HG03469 (cell line): ENCODE measurements around the gene OR1E2.
"Not testable (repeated sequence)": the region's sequence is repeated elsewhere in the genome, so short reads cannot be mapped to it uniquely, and the experiment has no call there.

Experiments
- ATAC-seq: cut with Tn5 transposase; IDR thresholded peaks from one replicate; pipeline ENCODE4 v1.9.1; 2021; ENCODE audit warnings: mild to moderate bottlenecking, moderate library complexity, moderate number of reproducible peaks; ENCODE audit not compliant: unreplicated experiment

The OR1E2 gene, protein sequence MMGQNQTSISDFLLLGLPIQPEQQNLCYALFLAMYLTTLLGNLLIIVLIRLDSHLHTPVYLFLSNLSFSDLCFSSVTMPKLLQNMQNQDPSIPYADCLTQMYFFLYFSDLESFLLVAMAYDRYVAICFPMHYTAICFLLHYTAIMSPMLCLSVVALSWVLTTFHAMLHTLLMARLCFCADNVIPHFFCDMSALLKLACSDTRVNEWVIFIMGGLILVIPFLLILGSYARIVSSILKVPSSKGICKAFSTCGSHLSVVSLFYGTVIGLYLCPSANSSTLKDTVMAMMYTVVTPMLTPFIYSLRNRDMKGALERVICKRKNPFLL

DNA sequence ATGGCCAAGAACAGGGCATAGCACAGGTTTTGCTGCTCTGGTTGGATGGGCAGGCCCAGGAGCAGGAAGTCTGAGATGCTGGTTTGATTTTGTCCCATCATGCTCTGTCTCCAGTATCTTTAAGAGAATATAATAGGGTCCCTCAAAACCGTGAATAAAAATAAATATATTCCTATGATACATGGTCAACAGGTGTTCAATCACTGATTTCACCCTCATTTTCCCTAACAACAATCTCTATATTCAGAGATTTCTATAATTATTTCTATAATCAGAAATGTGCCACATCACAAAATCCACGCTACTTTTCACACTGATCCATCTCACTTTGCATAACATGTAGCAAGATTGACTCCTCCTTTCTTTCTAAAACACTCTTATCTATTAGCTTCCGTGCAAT, at the start of gene OR1E2:
Gene OR1E2, minus strand, starts transcription at position 101 of the 400 bp plus-strand sequence. Its CDS starts 0 bp downstream, at position 101.
- no peak for ATAC-seq

DNA sequence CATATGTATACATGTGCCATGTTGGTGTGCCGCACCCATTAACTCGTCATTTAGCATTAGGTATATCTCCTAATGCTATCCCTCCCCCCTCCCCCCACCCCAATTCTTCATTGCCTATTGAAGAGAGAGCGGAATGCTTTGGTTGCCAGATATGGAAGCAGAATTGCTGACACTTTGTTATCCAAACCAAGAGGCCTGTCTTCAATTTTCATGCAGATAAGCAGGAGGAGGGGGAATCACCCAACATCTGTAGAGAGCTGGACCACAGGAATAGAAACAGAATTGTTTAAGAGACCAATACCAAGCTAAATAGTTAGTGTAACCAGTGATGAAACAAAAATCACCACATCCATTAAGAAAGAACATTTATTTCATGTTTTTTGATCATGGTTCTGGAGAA, 49.2 kb upstream of the OR1E2 start:
- ATAC-seq, result no peak

DNA sequence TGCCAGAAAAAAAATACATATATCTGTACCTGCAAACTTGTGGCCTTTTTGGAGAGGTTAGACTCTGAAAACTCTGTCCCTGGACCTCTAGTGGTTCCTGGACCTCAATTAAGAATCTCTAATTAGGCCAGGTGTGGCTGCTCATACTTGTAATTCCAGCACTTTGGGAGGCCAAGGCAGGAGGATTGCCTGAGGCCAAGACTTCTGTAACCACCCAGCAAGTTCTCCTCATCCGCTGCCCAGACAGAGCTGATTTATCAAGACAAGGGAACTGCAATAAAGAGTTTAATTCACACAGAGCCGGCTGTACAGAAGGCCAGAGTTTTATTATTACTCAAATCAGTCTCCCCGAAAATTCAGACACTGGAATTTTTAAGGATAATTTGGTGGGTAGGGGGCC, 46.3 kb upstream of the OR1E2 start:
- ATAC-seq, result no peak

DNA sequence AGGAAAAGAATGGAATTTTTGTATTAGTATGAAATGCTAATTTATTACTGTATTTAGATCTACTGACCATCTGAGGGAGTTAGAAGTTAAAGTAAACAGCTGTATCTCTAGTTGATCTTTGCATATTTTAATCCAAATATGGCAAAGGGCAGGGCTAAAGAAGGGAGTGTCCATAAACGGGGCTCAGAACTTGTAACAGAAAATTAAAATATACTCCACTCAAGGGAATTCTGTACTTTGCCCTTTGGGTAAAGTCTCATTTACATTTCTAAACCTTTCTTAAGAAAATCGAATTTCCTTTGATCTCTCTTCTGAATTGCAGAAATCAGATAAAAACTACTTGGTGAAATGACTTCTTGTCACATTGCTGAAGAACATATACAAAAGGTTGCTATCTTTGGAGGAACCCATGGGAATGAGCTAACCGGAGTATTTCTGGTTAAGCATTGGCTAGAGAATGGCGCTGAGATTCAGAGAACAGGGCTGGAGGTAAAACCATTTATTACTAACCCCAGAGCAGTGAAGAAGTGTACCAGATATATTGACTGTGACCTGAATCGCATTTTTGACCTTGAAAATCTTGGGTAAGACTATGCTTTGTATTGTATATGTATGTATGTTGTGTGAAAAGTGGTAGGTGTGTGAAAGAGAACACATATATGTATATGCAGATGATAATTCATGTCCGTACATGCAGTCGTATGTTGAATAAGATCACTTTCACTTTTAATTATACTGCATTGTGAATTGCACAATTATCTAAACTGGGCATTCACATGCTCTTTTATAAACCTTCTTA, 42.4 kb upstream of the OR1E2 start, which contains the start of gene ASPA:
Gene ASPA, plus strand, starts transcription at position 186 of the 799 bp plus-strand sequence. Its CDS starts 163 bp downstream, at position 349.
- ATAC-seq, result no peak

DNA sequence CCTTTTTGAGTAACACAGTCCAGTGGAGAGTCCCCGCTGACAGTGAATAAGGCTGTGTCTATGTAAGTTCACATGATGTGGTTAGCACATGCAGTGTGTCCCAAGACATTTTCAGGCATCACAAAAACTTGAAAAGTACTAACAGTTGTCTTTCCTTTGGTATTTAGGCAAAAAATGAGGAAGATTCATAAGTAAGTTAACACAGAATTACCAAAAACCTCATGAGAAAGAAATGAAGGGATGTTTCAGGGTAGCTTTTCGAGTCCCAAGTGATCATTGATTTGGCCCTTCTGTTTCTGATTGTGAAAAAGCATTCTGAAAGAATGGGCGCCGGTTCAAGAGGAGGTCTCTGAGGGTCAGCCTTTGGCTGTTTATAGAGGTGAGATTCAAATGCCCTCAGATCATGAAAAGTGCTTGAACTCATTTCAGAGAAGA, 41.6 kb upstream of the OR1E2 start:
- no peak for ATAC-seq

DNA sequence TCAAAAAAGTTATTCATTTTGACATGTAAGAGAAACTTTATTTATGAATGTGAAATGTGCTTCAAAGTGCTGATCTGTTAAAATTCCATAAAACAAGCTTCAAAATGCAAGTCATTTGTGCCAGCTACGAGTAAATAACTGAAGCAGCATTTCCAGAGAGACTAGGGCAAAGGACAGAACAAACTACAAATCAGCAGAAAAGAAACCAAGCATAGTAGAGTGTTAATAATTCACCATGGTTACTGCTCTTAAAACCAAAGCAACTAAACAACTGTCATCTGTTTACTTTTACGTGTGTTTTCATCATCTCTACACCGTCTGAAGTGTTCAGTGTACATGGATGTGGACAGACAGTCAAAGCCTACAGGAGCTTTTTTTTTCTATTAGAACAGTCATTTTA, 40.6 kb upstream of the OR1E2 start:
- ATAC-seq, result no peak

DNA sequence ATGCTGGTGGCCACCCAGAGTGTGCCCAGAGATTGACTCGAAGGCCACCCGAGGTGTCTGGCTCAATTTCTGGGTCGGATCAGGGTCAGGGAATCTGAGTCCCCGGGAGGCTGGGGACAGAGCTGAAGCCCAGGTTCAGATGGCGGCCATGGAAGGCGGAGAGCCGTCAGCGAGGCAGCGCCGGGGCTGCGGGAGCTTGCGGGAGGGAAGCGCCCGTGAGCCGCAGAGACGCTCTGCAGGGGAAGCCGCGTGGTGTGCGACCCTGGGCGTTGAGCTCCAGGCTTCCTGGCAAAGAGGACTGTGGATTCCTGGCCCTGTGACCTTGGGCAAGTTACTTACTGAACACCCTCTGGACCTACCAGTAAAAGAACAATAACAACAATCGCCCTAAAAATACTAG, 38.5 kb upstream of the OR1E2 start:
- ATAC-seq, result no peak

DNA sequence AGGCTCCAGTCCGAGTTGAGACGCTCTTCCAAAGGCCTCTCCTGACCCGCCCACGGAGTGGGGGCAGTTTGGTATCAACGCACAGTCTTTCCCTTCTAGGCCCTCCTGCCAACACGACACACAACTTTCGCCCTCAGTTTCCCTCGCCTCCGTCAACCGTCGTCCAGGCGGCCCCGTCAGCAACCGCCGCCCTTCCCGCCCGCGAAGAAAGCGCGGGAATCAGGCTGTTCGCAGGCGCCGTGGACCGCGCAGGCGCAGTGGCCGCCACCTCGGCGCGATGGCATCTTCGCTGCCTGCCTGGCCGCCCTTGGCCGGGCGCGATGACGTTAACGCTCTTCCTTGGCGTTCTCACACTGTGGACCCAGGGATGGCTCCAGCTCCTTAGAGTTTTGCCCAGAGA, 38.0 kb upstream of the OR1E2 start, which contains the start of gene SPATA22:
Gene SPATA22, minus strand, starts transcription at position 221 of the 400 bp plus-strand sequence. CDS start 2,494 bp downstream, outside the sequence.
- ATAC-seq, result no peak

DNA sequence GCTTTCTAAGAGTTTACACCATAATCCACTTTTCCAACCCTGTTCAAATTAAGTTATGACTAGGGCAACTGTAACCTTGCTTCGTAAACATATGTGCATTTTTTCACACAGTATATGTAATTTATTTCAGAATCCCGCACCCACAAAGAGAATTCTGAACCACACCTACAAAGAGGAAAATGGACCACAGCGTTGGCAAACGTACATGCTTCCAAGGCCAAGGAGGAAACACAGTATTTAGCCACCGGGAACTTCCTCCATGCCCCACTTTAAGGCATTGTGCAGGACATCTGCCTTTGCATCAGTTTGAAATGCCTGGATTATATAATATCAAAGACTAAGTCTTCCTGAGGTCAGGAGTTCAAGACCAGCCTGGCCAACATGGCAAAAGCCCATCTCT, 35.9 kb upstream of the OR1E2 start:
- no peak for ATAC-seq

DNA sequence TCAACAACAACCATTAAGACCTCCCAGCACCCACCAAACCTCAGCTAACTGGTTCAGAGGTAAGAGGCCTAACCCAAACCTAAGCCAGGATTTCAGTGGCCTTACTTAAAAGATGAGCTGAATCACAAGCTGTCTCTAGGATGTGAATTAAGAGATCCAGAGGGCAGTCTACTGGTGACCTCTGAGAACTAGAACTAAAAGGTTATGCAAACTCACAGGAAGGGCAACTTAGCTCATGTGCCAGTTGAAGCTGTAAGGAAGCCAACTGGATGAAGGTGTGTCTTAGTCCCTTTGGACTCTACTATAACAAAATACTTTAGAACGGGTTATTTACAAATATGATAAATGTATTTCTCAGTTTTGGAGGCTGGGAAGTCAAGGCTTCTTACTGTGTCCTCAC, 32.7 kb upstream of the OR1E2 start:
- ATAC-seq, result not testable (repeated sequence)

DNA sequence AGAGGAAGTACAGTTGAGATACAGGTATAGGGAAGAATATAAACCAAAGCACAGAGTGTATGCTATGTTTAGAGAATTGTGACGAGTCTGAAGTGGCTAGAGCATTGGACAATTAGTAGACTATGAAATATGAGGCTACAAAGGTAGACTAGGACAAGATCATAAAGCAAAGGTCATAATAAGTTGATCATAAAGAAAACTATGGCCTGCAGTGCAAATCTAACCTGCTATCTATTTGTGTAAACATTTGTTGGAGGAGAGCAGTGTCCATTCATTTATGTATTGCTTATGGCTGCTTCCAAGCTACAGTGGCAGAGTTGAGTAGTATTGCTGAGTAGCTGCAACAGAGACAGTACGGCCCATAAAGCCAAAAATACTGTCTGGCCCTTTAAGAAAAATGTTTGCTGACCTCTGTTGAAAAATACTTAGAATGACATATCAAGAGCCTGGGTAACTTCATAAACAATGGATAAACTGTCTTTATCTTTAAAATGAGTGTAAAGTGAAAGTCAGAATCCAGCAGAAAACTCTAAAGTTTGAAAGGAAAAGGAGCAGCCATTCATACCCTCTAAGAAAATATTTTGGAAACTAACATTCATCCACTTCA, 14.5 kb upstream of the OR1E2 start:
- no peak for ATAC-seq

DNA sequence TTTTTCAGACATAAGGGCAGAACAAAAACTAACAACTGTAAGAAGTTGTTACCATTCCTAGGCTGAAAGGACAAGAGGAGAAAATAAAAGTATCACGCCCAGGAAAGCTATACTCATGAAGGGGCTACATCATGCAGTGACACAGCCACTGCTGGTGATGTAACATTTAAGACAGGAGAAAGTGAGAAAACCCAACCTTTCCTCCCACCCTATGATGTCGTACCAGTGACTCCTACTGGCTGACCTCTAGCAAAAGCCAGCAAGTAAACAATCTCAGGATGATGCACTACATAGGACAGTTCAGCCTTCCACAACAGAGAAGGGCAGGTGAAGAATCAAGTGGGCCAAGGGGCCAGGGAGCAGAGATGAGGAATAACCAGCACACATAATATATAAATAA, 14.0 kb upstream of the OR1E2 start:
- ATAC-seq, result no peak

DNA sequence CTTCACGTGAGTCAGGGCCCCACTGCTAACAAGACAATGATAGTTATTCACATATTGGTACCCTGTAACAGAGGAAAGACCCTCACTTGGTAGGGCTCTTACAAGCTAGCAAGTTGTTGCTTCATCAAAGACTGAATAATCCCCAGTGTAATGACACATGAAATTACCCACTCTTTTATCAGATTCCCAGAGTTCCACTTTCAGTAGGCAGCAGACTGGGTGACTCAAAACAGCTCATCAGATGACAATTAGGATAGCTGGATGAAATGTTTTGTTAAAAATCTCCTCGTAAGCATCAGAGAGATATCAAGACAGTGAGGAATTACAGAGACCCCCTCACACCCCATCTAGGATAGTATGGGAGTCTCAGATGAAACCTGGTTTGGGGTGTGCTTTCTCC, 6.8 kb upstream of the OR1E2 start:
- no peak for ATAC-seq

DNA sequence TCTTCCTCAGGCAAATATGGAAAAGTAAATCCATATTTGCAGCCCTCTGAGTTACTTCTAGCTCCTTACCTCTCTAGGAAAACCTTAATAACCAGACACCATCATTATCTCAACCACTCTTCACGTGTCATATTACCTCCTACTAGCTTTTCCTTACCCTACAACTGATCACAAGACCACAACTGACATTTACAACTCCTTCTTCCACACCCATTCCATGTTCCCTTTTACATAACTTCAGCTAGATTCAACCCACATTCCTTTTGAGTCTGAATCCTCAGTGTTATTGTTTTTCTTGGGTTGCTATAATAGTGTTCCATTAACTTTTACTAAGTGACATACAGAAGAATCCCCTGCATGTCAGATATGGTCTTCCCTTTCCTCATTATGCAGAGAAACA, 4.7 kb upstream of the OR1E2 start:
- ATAC-seq, result no peak

DNA sequence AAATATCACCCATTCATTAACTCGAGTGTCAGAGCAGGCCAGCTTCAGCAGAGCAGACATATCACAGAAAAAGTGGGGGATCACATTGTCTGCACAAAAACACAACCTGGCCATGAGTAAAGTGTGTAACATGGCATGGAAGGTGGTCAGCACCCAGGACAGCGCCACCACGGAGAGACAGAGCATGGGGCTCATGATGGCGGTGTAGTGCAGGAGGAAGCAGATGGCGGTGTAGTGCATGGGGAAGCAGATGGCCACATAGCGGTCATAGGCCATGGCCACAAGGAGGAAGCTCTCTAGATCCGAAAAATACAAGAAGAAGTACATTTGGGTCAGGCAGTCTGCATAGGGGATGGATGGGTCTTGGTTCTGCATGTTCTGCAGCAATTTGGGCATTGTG, 426 bp downstream of the OR1E2 start:
- ATAC-seq, result not testable (repeated sequence)

DNA sequence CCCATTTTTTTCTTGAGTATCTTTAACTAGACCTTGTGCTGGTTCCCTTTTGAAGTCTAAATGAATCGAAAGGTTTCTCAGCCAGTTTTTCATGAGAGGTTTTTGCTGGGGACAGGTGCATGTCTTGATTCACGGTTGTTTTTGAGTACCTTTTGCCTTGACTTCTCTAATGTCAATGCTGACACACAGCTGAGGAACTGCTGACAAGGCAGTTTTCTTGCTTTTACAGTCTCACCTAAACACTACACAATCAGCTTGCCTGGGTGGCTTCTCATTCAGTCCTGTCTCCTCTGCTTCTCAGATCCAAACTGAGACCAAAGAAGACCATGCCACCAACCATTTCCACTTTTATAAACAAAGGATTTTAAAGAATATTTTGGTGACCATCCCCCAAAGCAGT, 15.4 kb downstream of the OR1E2 start:
- no peak for ATAC-seq

DNA sequence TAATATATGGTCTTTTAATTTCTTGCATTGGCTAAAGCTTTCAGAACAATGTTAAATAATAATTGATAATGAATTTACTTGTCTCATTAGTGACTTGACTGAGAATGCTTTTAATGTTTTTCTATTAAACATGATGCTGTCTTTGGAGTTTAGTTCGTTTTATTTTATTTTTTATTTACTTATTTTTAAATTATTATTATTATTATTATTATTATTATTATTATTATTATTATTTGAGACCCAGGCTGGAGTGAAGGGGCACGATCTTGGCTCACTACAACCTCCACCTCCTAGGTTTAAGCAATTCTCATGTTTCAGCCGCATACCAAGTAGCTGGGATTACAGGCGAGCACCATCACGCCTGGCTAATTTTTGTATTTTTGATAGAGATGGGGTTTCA, 18.0 kb downstream of the OR1E2 start:
- ATAC-seq, result no peak

DNA sequence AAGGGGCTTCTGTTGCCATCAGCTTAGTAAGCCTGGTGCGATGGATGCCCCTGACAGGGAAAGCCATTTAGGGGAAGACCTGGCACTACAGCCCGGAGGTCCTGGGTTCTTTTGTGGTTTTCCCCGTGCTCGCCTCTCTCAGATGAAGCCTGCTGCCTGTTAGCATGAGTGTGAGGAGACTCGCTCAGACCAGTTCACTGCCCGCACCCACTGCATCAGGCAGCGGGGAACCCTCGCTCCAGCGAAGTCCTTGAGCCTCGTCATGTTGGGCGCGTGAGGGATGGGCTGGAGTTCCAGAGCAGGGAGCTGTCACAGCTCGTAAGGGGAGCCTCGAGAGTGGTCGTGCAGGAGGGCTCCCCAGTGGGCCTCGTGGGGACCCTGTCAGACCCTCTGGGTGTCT, 21.4 kb downstream of the OR1E2 start:
- not testable (repeated sequence) for ATAC-seq

DNA sequence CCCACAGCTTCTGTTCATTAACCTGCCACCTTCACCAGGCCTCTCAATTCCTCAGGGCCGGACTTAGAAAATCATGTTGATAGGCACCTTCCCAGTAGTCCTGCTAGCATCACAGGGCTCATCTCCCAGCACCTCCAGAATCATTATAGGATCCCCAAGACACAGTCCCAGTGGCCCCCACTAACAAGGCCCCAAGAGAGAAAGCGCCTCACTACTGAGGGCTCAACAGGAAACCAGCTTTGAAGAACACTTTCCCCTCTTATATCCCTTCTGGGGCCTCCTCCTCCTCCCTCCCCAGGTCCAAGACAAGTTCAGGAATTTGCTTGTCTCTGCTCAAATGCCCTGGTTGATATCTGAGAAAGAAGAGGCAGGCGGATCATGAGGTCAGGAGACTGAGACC, 22.6 kb downstream of the OR1E2 start, which contains the start of gene OR3A3:
Gene OR3A3, plus strand, starts transcription at position 301 of the 400 bp plus-strand sequence.
- ATAC-seq, result no peak

DNA sequence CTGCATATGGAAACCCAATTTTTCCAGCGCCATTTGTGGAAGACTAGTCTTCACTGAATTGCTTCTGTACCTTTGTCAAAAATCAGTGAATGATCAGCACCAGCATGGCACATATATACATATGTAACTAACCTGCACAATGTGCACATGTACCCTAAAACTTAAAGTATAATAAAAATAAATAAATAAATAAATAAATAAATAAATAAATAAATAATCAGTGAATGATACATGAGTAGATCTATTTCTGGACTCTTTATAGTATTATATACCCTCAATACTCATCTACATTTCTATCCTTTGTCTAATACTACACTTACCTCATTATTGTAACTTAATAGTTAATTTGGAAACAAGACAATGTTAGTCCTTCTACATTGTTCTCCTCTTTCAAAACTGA, 29.8 kb downstream of the OR1E2 start:
- not testable (repeated sequence) for ATAC-seq

DNA sequence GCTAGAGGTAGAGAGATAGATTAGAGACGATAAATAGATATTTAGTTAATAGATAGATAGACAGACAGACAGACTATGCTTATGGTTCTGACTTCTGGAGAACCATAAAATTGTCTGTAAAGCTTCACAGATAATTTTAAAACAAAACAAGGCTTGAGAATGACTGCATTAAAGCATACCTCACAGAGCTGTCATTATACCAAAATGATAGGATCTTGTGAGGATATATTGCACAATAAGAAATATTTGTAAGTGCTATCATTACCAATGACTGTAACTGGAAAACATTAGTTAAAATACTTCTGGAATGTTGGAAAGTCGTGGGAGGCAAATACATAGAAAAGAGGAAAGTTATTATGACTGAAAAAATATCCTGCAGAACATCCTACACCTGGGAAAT, 31.9 kb downstream of the OR1E2 start:
- ATAC-seq, result no peak
